ENCODE data around the gene GET4.

GET4 gene

GRCh38 chr7:883055-884021, 7.0 kb downstream of the GET4 start:
- peak in 5 of 10 donors; percentile 5 to 89 (median 51) for DNase-seq
- intact Hi-C loops (cut with DNase I): no loop called here

- intact Hi-C loops (cut with DNase I): no loop called here
- DNase-seq: peak in 4 of 10 donors; percentile 12 to 78 (median 44)
Observed at GRCh38 chr7:884191-885003, 8.0 kb downstream of the GET4 start.

- intact Hi-C loops (cut with DNase I): no loop called here
Observed at GRCh38 chr7:885261-885892, 9.0 kb downstream of the GET4 start.

GRCh38 chr7:885893-886625, 9.7 kb downstream of the GET4 start:
- peak in 4 of 10 donors; percentile 6 to 77 (median 42) for DNase-seq

More at GRCh38 chr7:885261-885892, 9.0 kb downstream of the GET4 start:
- DNase-seq: peak in 5 of 10 donors; percentile 7 to 79 (median 69)

GRCh38 chr7:886626-887487, 10.5 kb downstream of the GET4 start:
- intact Hi-C loops (cut with DNase I): no loop called here
- DNase-seq: peak in 4 of 10 donors; percentile 25 to 78 (median 64)

More at GRCh38 chr7:885893-886625, 9.7 kb downstream of the GET4 start:
- intact Hi-C loops (cut with DNase I): no loop called here

GRCh38 chr7:887488-887820, 11.1 kb downstream of the GET4 start:
- DNase-seq: peak in 3 of 10 donors; percentile 7 to 68 (median 67)
- intact Hi-C loops (cut with DNase I): no loop called here

GRCh38 chr7:888081-889024, 12.0 kb downstream of the GET4 start:
- intact Hi-C loops (cut with DNase I): no loop called here
- peak in 7 of 10 donors; percentile 57 to 94 (median 72) for DNase-seq

- DNase-seq: no peak
- intact Hi-C loops (cut with DNase I): no loop called here
Observed at GRCh38 chr7:889025-889390, 12.7 kb downstream of the GET4 start.

GRCh38 chr7:889391-889790, 13.0 kb downstream of the GET4 start:
- intact Hi-C loops (cut with DNase I): no loop called here
- peak in 3 of 10 donors; percentile 17 to 41 (median 40) for DNase-seq

- intact Hi-C loops (cut with DNase I): no loop called here
- peak in 3 of 10 donors; percentile 65 to 78 (median 67) for DNase-seq
Observed at GRCh38 chr7:890868-891267, 14.5 kb downstream of the GET4 start.

- intact Hi-C loops (cut with DNase I): no loop called here
- DNase-seq: peak in 3 of 10 donors; percentile 37 to 86 (median 78)
Observed at GRCh38 chr7:891291-891690, 14.9 kb downstream of the GET4 start.

- intact Hi-C loops (cut with DNase I): no loop called here
- DNase-seq: peak in 3 of 10 donors; percentile 62 to 83 (median 77)
Observed at GRCh38 chr7:891805-892204, 15.5 kb downstream of the GET4 start.

GRCh38 chr7:892648-893593, 16.6 kb downstream of the GET4 start:
- intact Hi-C loops (cut with DNase I): no loop called here
- peak in 3 of 10 donors; percentile 61 to 76 (median 75) for DNase-seq

- peak in 2 of 10 donors; percentile 81 to 85 for DNase-seq
- intact Hi-C loops (cut with DNase I): no loop called here
Observed at GRCh38 chr7:893686-894085, 17.3 kb downstream of the GET4 start.

- intact Hi-C loops (cut with DNase I): no loop called here
Observed at GRCh38 chr7:894164-894867, 18.0 kb downstream of the GET4 start.

GRCh38 chr7:894927-895450, 18.6 kb downstream of the GET4 start:
- peak in 2 of 10 donors; percentile 55 to 71 for DNase-seq
- intact Hi-C loops (cut with DNase I): no loop called here

More at GRCh38 chr7:894164-894867, 18.0 kb downstream of the GET4 start:
- peak in 2 of 10 donors; percentile 26 to 87 for DNase-seq
